ENCODE results near the gene IQSEC3.

The IQSEC3 gene

GRCh38 chr12:163406-163986, 96.9 kb downstream of the IQSEC3 start:
- ATAC-seq (no peak), DNase-seq (no peak)

- ATAC-seq: no peak
These were observed 97.6 kb downstream of the IQSEC3 start for GRCh38 chr12:164207-164606.

GRCh38 chr12:165862-166368, 99.3 kb downstream of the IQSEC3 start:
- ATAC-seq (no peak), DNase-seq (no peak)

More at GRCh38 chr12:164207-164606, 97.6 kb downstream of the IQSEC3 start:
- no peak for DNase-seq

GRCh38 chr12:166425-167075, 100.0 kb downstream of the IQSEC3 start:
- DNase-seq (no peak), ATAC-seq (no peak)

- DNase-seq (no peak), ATAC-seq (no peak)
These were observed 101.5 kb downstream of the IQSEC3 start for GRCh38 chr12:167959-168600.

GRCh38 chr12:168763-169525, 102.4 kb downstream of the IQSEC3 start:
- ATAC-seq: no peak
- DNase-seq: no peak

GRCh38 chr12:169528-170370, 103.2 kb downstream of the IQSEC3 start:
- no peak for DNase-seq
- ATAC-seq: no peak

- no peak for ATAC-seq
- DNase-seq: no peak
These were observed 104.0 kb downstream of the IQSEC3 start for GRCh38 chr12:170371-171225.

GRCh38 chr12:171276-171675, 104.7 kb downstream of the IQSEC3 start:
- no peak for ATAC-seq
- DNase-seq: no peak

GRCh38 chr12:171743-172676, 105.4 kb downstream of the IQSEC3 start:
- ATAC-seq (no peak), DNase-seq (no peak)

- ATAC-seq (no peak), DNase-seq (no peak)
These were observed 106.2 kb downstream of the IQSEC3 start for GRCh38 chr12:172732-173161.

- ATAC-seq (no peak), DNase-seq (no peak)
These were observed 107.6 kb downstream of the IQSEC3 start for GRCh38 chr12:174124-174523.

- DNase-seq: no peak
- no peak for ATAC-seq
These were observed 108.0 kb downstream of the IQSEC3 start for GRCh38 chr12:174596-174995.

GRCh38 chr12:175250-175649, 108.7 kb downstream of the IQSEC3 start:
- DNase-seq (no peak), ATAC-seq (no peak)

GRCh38 chr12:175759-176158, 109.2 kb downstream of the IQSEC3 start:
- DNase-seq: no peak
- no peak for ATAC-seq

GRCh38 chr12:176321-177181, 110.0 kb downstream of the IQSEC3 start:
- no peak for DNase-seq
- no peak for ATAC-seq

- ATAC-seq: no peak
- no peak for DNase-seq
These were observed 110.9 kb downstream of the IQSEC3 start for GRCh38 chr12:177336-177979.

Data from stimulated activated naive CD8-positive, alpha-beta T cell treated with anti-CD3 and anti-CD28 coated beads, Interleukin-15, Interleukin-2, amounts not matched to agents 100 U/mL and 50 U/mL, for 24 hours (primary cell).